ENCODE data around the gene MCM5.

GRCh38 chr22:35394011-35394312, 6.0 kb upstream of the MCM5 start:
- TF ChIP-seq USF1 (IDR thresholded peaks at IDR 0.05) (no peak), RAD21 (IDR thresholded peaks at IDR 0.05; ENCODE audit: low read depth) (no peak), YY1 (IDR thresholded peaks at IDR 0.05; ENCODE audit: low read depth) (no peak), NFIC (IDR thresholded peaks at IDR 0.05) (no peak), EP300 (IDR thresholded peaks at IDR 0.05; ENCODE audit: borderline replicate concordance) (no peak), TCF12 (IDR thresholded peaks at IDR 0.05; ENCODE audit: low read depth) (no peak), ZBTB7A (IDR thresholded peaks at IDR 0.05; ENCODE audit: low read depth) (no peak), FOXM1 (IDR thresholded peaks at IDR 0.05; ENCODE audit: borderline replicate concordance, low read depth) (no peak), MAX (IDR thresholded peaks at IDR 0.05) (no peak), EGR1 (IDR thresholded peaks at IDR 0.05) (no peak), REST (IDR thresholded peaks at IDR 0.05; ENCODE audit: low read depth) (no peak), TAF1 (IDR thresholded peaks at IDR 0.05; ENCODE audit: low read depth) (no peak)

All from Ishikawa (cell line).